Measurements from ENCODE around the gene GLYATL1B.
"Not testable (repeated sequence)": the region's sequence is repeated elsewhere in the genome, so short reads cannot be mapped to it uniquely, and the experiment has no call there.

- TF ChIP-seq CTCF (IDR thresholded peaks at IDR 0.05 in 8 of 11, conservative IDR thresholded peaks at IDR 0.05 in 3 of 11); POLR2A (IDR thresholded peaks at IDR 0.05); POLR2AphosphoS5 (IDR thresholded peaks at IDR 0.05): not testable (repeated sequence)
These were observed 34.7 kb upstream of the GLYATL1B start for GRCh38 chr11:59051383-59051782.
